HEK293 (cell line): Measurements from ENCODE around the gene FSTL4.

Experiments
- CTCF ChIA-PET: fragments of 350-600 bp; formaldehyde crosslinking; extraction: SDS; loops from one replicate; lab custom pipeline; 2021; ENCODE audit warnings: antibody characterized with exemption; lab: Yijun Ruan, JAX
- POLR2A ChIA-PET: fragments of 300-600 bp; formaldehyde crosslinking; extraction: SDS; loops from one replicate; lab custom pipeline; 2020; ENCODE audit warnings: antibody characterized with exemption, inconsistent platforms; lab: Yijun Ruan, JAX
- H3K27ac ChIP-seq: fragments of 200-500 bp; sonication (Bioruptor generic); 2 replicates; pipeline ENCODE4 v1.5.1; 2014; ENCODE audit warnings: low read depth, low read length, control low read depth, inconsistent platforms; ENCODE audit errors: extremely low read depth
- H3K36me3 ChIP-seq, 2 experiments: fragments of 200-500 bp in 1 of 2; sonication (Bioruptor generic) in 1 of 2; 1 replicate in 1 of 2; 2 replicates in 1 of 2; pipeline ENCODE4 v1.5.1; 2014 to 2017; ENCODE audit warnings: inconsistent platforms in 2 of 2, low read length in 2 of 2; ENCODE audit not compliant: control insufficient read depth in 2 of 2, insufficient read depth in 1 of 2
- H3K4me1 ChIP-seq: fragments of 200-500 bp; sonication (Bioruptor generic); 2 replicates; pipeline ENCODE4 v1.5.1; 2014; ENCODE audit warnings: mild to moderate bottlenecking, low read length, inconsistent platforms; ENCODE audit not compliant: control insufficient read depth, insufficient read depth
- H3K4me3 ChIP-seq: 2 replicates; pipeline ENCODE4 v1.5.1; 2011; ENCODE audit warnings: low read depth, mild to moderate bottlenecking, control low read depth, low read length, moderate library complexity
- H3K9me3 ChIP-seq: fragments of 200-500 bp; sonication (Bioruptor generic); 2 replicates; pipeline ENCODE4 v1.5.1; 2014; ENCODE audit warnings: low read depth, low read length, inconsistent platforms; ENCODE audit not compliant: control insufficient read depth, insufficient read depth
- BCL11B ChIP-seq: fragments of 450-650 bp; formaldehyde crosslinking; IDR thresholded peaks from 2 replicates; pipeline ENCODE4 v1.5.1; 2016; ENCODE audit warnings: low read depth, missing biosample characterization, missing genetic modification characterization
- FEZF1 ChIP-seq: fragments of 450-650 bp; formaldehyde crosslinking; IDR thresholded peaks from 2 replicates; pipeline ENCODE4 v1.5.1; 2016; ENCODE audit warnings: missing biosample characterization, missing genetic modification characterization
- OVOL3 ChIP-seq: fragments of 450-650 bp; formaldehyde crosslinking; IDR thresholded peaks from 2 replicates; pipeline ENCODE4 v1.5.1; 2016; ENCODE audit warnings: missing biosample characterization, missing genetic modification characterization
- SCRT2 ChIP-seq: fragments of 450-650 bp; formaldehyde crosslinking; IDR thresholded peaks from 2 replicates; pipeline ENCODE4 v1.5.1; 2016; ENCODE audit warnings: missing biosample characterization, missing genetic modification characterization
- TCF7L2 ChIP-seq: IDR thresholded peaks from 2 replicates; pipeline ENCODE4 v1.6.1; 2011; ENCODE audit warnings: low read depth, mild to moderate bottlenecking, inconsistent platforms, low read length, moderate library complexity, borderline replicate concordance
- ZBTB44 ChIP-seq: fragments of 450-650 bp; IDR thresholded peaks from 2 replicates; pipeline ENCODE4 v1.5.1; 2018; ENCODE audit warnings: missing biosample characterization, mild to moderate bottlenecking, missing genetic modification characterization
- ZNF10 ChIP-seq: fragments of 450-650 bp; formaldehyde crosslinking; IDR thresholded peaks from 2 replicates; pipeline ENCODE4 v1.5.1; 2017; ENCODE audit warnings: missing biosample characterization, missing genetic modification characterization
- ZNF112 ChIP-seq: fragments of 450-650 bp; formaldehyde crosslinking; IDR thresholded peaks from 2 replicates; pipeline ENCODE4 v1.5.0; 2017; ENCODE audit warnings: missing biosample characterization, missing genetic modification characterization
- ZNF133 ChIP-seq: fragments of 450-650 bp; formaldehyde crosslinking; IDR thresholded peaks from 2 replicates; pipeline ENCODE4 v1.5.1; 2016; ENCODE audit warnings: missing biosample characterization, missing genetic modification characterization
- ZNF19 ChIP-seq: fragments of 450-650 bp; formaldehyde crosslinking; IDR thresholded peaks from 2 replicates; pipeline ENCODE4; 2016; ENCODE audit warnings: missing biosample characterization, missing genetic modification characterization, low read depth
- ZNF202 ChIP-seq: fragments of 450-650 bp; formaldehyde crosslinking; IDR thresholded peaks from 2 replicates; pipeline ENCODE4 v1.5.1; 2016; ENCODE audit warnings: missing biosample characterization, missing genetic modification characterization, borderline replicate concordance
- ZNF24 ChIP-seq: fragments of 450-650 bp; formaldehyde crosslinking; IDR thresholded peaks from 2 replicates; pipeline ENCODE4 v1.5.1; 2016; ENCODE audit warnings: missing biosample characterization, missing genetic modification characterization
- ZNF274 ChIP-seq, 2 experiments: fragments of 200-500 bp in 1 of 2; fragments of 450-650 bp in 1 of 2; sonication (Bioruptor generic) in 1 of 2; formaldehyde crosslinking in 1 of 2; IDR thresholded peaks; 2 replicates each; pipeline versions ENCODE4 v1.5.1 to v1.6.1; 2014 to 2016; ENCODE audit warnings: borderline replicate concordance in 1 of 2, inconsistent platforms in 1 of 2, low read length in 1 of 2, missing biosample characterization in 1 of 2, missing genetic modification characterization in 1 of 2
- ZNF350 ChIP-seq: fragments of 450-650 bp; formaldehyde crosslinking; IDR thresholded peaks from 2 replicates; pipeline ENCODE4 v1.5.0; 2017; ENCODE audit warnings: missing biosample characterization, mild to moderate bottlenecking, missing genetic modification characterization
- ZNF404 ChIP-seq: fragments of 450-650 bp; formaldehyde crosslinking; IDR thresholded peaks from 2 replicates; pipeline ENCODE4 v1.5.1; 2017; ENCODE audit warnings: missing biosample characterization, missing genetic modification characterization
- ZNF433 ChIP-seq: fragments of 450-650 bp; formaldehyde crosslinking; IDR thresholded peaks from 2 replicates; pipeline ENCODE4 v1.5.1; 2016; ENCODE audit warnings: missing biosample characterization, missing genetic modification characterization, low read depth
- ZNF501 ChIP-seq: fragments of 450-650 bp; formaldehyde crosslinking; IDR thresholded peaks from 2 replicates; pipeline ENCODE4 v1.5.1; 2016; ENCODE audit warnings: missing biosample characterization, missing genetic modification characterization
- ZNF529 ChIP-seq: fragments of 450-650 bp; formaldehyde crosslinking; IDR thresholded peaks from 2 replicates; pipeline ENCODE4 v1.5.1; 2017; ENCODE audit warnings: missing genetic modification characterization, missing biosample characterization; ENCODE audit not compliant: insufficient replicate concordance
- ZNF544 ChIP-seq: fragments of 450-650 bp; formaldehyde crosslinking; IDR thresholded peaks from 2 replicates; pipeline ENCODE4 v1.5.0; 2017; ENCODE audit warnings: missing biosample characterization, missing genetic modification characterization
- ZNF549 ChIP-seq: fragments of 450-650 bp; IDR thresholded peaks from 2 replicates; pipeline ENCODE4 v1.5.1; 2018; ENCODE audit warnings: missing biosample characterization, missing genetic modification characterization, mild to moderate bottlenecking, inconsistent platforms, moderate library complexity
- ZNF555 ChIP-seq: fragments of 450-650 bp; formaldehyde crosslinking; conservative IDR thresholded peaks from 2 replicates; pipeline ENCODE4 v1.5.1; 2017; ENCODE audit warnings: missing biosample characterization, mild to moderate bottlenecking, missing genetic modification characterization, inconsistent platforms
- ZNF561 ChIP-seq: fragments of 450-650 bp; IDR thresholded peaks from 2 replicates; pipeline ENCODE4 v1.5.1; 2018; ENCODE audit warnings: missing biosample characterization, missing genetic modification characterization, borderline replicate concordance
- ZNF624 ChIP-seq: fragments of 450-650 bp; formaldehyde crosslinking; IDR thresholded peaks from 2 replicates; pipeline ENCODE4 v1.5.1; 2017; ENCODE audit warnings: missing biosample characterization, missing genetic modification characterization
- ZNF626 ChIP-seq: fragments of 450-650 bp; sonication (Bioruptor Pico); formaldehyde crosslinking; IDR thresholded peaks from 2 replicates; pipeline ENCODE4 v1.5.1; 2018; ENCODE audit warnings: missing biosample characterization, missing genetic modification characterization, inconsistent platforms
- ZNF707 ChIP-seq: fragments of 450-650 bp; formaldehyde crosslinking; IDR thresholded peaks from 2 replicates; pipeline ENCODE4 v1.5.1; 2016; ENCODE audit warnings: missing biosample characterization, missing genetic modification characterization
- ZNF777 ChIP-seq: fragments of 450-650 bp; formaldehyde crosslinking; IDR thresholded peaks from 2 replicates; pipeline ENCODE4 v1.5.1; 2017; ENCODE audit warnings: missing biosample characterization, missing genetic modification characterization, borderline replicate concordance
- ZNF837 ChIP-seq: fragments of 450-650 bp; formaldehyde crosslinking; IDR thresholded peaks from 2 replicates; pipeline ENCODE4 v1.5.1; 2016; ENCODE audit warnings: missing biosample characterization, missing genetic modification characterization
- TF ChIP-seq, protein P1 (sequence below): sonication (generic); formaldehyde crosslinking; IDR thresholded peaks from 2 replicates; pipeline ENCODE4 v1.8.1; 2022; ENCODE audit warnings: mild to moderate bottlenecking, moderate library complexity, missing genetic modification reagents
- TF ChIP-seq, protein P2 (sequence below): fragments of 450-650 bp; IDR thresholded peaks from 2 replicates; pipeline ENCODE4 v1.5.1; 2018; ENCODE audit warnings: missing biosample characterization, missing genetic modification characterization

Gene FSTL4

GRCh38 chr5:133189881-133190280 is 422.5 kb downstream of the FSTL4 start (continued):
- TF ChIP-seq ZNF274 (IDR thresholded peaks at IDR 0.05; ENCODE audit: low read length) (no peak), ZNF274 (tag by site-specific recombination; IDR thresholded peaks at IDR 0.05; ENCODE audit: borderline replicate concordance) (no peak), ZBTB44 (tag by site-specific recombination) (no peak), ZNF544 (no peak), ZNF626 (no peak), ZNF404 (tag by site-specific recombination) (no peak), TCF7L2 (no peak), ZNF202 (tag by site-specific recombination) (no peak), ZNF837 (tag by site-specific recombination) (no peak), ZNF112 (tag by site-specific recombination) (no peak), ZNF10 (no peak), FEZF1 (tag by site-specific recombination) (no peak), ZNF24 (tag by site-specific recombination) (no peak)
- TF ChIP-seq, protein P1, sequence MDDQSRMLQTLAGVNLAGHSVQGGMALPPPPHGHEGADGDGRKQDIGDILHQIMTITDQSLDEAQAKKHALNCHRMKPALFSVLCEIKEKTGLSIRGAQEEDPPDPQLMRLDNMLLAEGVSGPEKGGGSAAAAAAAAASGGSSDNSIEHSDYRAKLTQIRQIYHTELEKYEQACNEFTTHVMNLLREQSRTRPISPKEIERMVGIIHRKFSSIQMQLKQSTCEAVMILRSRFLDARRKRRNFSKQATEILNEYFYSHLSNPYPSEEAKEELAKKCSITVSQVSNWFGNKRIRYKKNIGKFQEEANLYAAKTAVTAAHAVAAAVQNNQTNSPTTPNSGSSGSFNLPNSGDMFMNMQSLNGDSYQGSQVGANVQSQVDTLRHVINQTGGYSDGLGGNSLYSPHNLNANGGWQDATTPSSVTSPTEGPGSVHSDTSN (CRISPR knock-in tag), result no peak

DNA sequence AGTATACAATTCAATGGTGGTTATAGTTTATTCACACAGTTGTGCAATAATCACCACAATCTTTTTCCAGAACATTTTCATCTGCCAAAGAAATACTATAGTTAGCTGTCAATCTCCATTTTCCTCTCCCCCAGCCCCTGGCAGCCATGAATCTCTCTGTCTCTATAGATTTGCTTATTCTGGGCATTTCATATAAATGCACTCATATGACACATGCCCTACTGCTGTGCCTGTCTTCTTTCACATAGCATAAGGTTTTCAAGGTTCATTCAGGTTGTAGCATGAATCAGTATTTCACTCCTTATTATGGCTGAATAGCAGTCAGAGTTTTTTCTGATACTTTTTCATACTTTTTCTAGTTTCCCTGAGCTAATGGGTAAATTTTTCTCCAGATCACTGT is 432.9 kb downstream of the FSTL4 start:
- Histone ChIP-seq H3K4me1 (no peaks in the 10 kb centered on the region), H3K9me3 (no peaks in the 10 kb centered on the region), H3K27ac (no peak overlapping the region), H3K4me3 (no peak overlapping the region), H3K36me3 (no peaks in the 10 kb centered on the region)
- TF ChIP-seq ZNF624 (tag by site-specific recombination) (no peak), ZNF19 (no peak), OVOL3 (tag by site-specific recombination) (no peak), ZNF561 (tag by site-specific recombination) (no peak), ZNF202 (tag by site-specific recombination) (no peak), SCRT2 (tag by site-specific recombination) (no peak), ZNF777 (tag by site-specific recombination) (no peak), ZNF433 (tag by site-specific recombination) (no peak), ZNF555 (no peak), ZNF707 (tag by site-specific recombination) (no peak), ZNF501 (tag by site-specific recombination) (no peak), ZNF112 (tag by site-specific recombination) (no peak), ZNF549 (no peak), ZNF133 (tag by site-specific recombination) (no peak), ZNF350 (tag by site-specific recombination) (no peak), ZNF529 (tag by site-specific recombination) (no peak), BCL11B (no peak)
- TF ChIP-seq, protein P2, sequence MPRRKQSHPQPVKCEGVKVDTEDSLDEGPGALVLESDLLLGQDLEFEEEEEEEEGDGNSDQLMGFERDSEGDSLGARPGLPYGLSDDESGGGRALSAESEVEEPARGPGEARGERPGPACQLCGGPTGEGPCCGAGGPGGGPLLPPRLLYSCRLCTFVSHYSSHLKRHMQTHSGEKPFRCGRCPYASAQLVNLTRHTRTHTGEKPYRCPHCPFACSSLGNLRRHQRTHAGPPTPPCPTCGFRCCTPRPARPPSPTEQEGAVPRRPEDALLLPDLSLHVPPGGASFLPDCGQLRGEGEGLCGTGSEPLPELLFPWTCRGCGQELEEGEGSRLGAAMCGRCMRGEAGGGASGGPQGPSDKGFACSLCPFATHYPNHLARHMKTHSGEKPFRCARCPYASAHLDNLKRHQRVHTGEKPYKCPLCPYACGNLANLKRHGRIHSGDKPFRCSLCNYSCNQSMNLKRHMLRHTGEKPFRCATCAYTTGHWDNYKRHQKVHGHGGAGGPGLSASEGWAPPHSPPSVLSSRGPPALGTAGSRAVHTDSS (tag by site-specific recombination), result no peak
- ChIA-PET CTCF (no interaction called here), POLR2A (no interaction called here)
